Activated CD8-positive, alpha-beta memory T cell treated with anti-CD3 and anti-CD28 coated beads, Interleukin-2, amount 10 ng/mL, durations not matched to agents 7 days and 5 days (primary cell): ENCODE data around the gene DYSF. TPM values are rescaled to one million over a fixed set of nuclear protein-coding genes. Genes with fewer than 3 reads are reported as not detected.

Experiments used
- ATAC-seq: fragments of 150-1000 bp; cut with Tn5 transposase; one replicate; pipeline ENCODE4 v1.10.0; 2021; ENCODE audit warnings: moderate library complexity
- CTCF ChIA-PET: fragments of 350-600 bp; sonication (Branson Sonifier 250); formaldehyde crosslinking; loops from one replicate; lab custom pipeline; 2021; ENCODE audit warnings: antibody characterized with exemption; lab: Charles Lee
- DNase-seq: peaks from one replicate; pipeline ENCODE4 v3.0.0-alpha.2; 2020
- H3K27ac Mint-ChIP-seq: one replicate; pipeline ENCODE4 v1.8.0; 2021; ENCODE audit warnings: mild to moderate bottlenecking, mixed read lengths
- H3K27me3 Mint-ChIP-seq: one replicate; pipeline ENCODE4 v1.8.0; 2021; ENCODE audit warnings: mixed read lengths
- H3K36me3 Mint-ChIP-seq: one replicate; pipeline ENCODE4 v1.8.0; 2021; ENCODE audit warnings: mild to moderate bottlenecking, mixed read lengths
- H3K4me1 Mint-ChIP-seq: one replicate; pipeline ENCODE4 v1.8.0; 2021; ENCODE audit warnings: mixed read lengths
- H3K4me3 Mint-ChIP-seq: one replicate; pipeline ENCODE4 v1.8.0; 2021; ENCODE audit warnings: mild to moderate bottlenecking, moderate library complexity, mixed read lengths
- H3K9me3 Mint-ChIP-seq: one replicate; pipeline ENCODE4 v1.8.0; 2022; ENCODE audit warnings: low read depth, mixed read lengths
- total RNA-seq, 2 experiments: library from RNA; stranded (reverse); gene quantifications; one replicate each; pipeline ENCODE4 v1.2.3, GENCODE V29; 2021

Gene DYSF
- total RNA-seq, 2 experiments from 2014 or later: 7.3 to 8.9 TPM

DNA sequence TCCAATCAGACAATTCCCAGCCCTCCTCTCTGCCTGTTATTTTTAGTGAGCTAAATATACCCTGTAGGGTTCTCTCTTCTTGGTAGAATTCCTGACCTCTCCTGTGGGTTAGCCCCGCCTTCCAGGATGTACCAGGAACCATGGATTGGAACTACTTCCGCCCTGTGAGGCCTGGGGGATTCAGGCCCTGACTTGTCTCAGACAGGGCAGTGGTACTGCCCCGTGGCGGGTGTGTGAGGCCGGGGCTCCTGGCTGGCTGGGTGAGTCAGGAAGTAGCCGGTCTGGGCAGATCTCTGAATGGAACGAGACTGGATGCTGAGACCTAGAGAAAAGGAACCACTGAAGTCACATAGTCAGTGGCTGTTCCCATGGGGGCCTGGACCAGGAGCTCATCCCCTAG is 50.5 kb downstream of the DYSF start:
- DNase-seq: no peak
- H3K9me3 Mint-ChIP-seq: no peaks in the 10 kb centered on the region
- H3K36me3 Mint-ChIP-seq: no peaks in the 10 kb centered on the region
- no peaks in the 10 kb centered on the region for H3K4me1 Mint-ChIP-seq
- no peak overlapping the region for H3K4me3 Mint-ChIP-seq
- no peaks in the 10 kb centered on the region for H3K27me3 Mint-ChIP-seq
- no peak overlapping the region for H3K27ac Mint-ChIP-seq
- no peak for ATAC-seq
- CTCF ChIA-PET: no interaction called here

DNA sequence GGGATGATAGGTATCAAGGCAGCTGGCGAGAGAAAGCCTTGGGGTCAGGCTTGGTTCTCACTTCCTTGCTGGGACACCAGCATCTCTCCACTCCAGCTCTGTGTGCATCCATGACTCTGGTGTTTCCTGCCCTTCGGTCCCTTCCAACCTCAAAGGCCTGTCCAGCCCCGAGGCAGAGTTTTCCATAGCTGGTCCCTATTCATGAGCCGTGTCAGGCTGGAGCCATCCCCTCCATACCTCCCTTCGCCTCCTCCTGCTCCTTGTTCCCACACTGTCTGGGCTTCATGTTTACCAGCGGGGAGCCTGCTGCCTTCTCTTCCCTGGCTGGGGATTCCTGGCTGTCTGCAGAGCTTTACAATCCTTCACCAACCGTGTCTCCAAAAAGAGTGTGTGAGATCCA is 51.2 kb downstream of the DYSF start:
- no peaks in the 10 kb centered on the region for H3K9me3 Mint-ChIP-seq
- H3K36me3 Mint-ChIP-seq: no peaks in the 10 kb centered on the region
- H3K4me3 Mint-ChIP-seq: no peak overlapping the region
- H3K27ac Mint-ChIP-seq: no peak overlapping the region
- ATAC-seq: no peak
- CTCF ChIA-PET: interaction anchor here (11.2 kb wide), 1 partner anchor 205 kb away, joined by 154 read pairs; no protein-coding TSS in a partner anchor
- no peak for DNase-seq
- no peaks in the 10 kb centered on the region for H3K4me1 Mint-ChIP-seq
- no peaks in the 10 kb centered on the region for H3K27me3 Mint-ChIP-seq

DNA sequence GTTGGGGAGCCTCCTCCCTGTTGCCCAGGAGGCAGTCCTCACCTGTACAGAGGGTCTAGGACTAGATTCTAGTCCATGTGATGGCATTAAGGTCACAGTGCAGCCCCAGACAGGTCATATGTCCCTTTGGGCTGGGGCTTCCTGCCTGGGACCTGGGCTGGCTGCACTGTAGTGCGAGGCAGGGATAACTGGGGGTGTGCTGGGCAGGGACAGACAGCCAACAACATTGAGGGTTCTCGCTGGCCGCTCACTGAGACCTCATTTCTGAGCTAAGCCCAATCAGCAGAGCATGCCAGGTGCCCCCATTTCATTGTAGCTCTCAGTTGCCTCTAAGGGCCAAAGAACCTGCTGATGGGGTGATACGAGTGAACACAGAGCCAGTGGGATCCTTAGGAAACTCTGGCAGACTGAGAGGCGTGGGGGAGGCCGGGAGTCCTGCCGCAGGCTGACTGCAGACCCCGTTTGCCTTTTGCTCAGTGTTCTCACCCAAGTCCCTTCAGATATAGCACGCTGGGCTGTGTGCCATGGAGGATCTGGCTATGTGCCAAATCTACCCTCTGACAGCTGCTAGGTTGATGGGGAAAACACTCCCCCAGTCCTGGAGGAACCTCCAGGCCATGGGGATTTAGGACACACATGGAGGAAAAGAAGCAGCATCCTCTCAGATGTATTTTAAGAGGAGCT is 51.9 kb downstream of the DYSF start:
- no peak overlapping the region for H3K4me3 Mint-ChIP-seq
- H3K27me3 Mint-ChIP-seq: peaks cover 2% of the 10 kb centered on the region
- no peaks in the 10 kb centered on the region for H3K36me3 Mint-ChIP-seq
- ATAC-seq: no peak
- H3K4me1 Mint-ChIP-seq: peaks cover 2% of the 10 kb centered on the region
- H3K9me3 Mint-ChIP-seq: no peaks in the 10 kb centered on the region
- CTCF ChIA-PET: interaction anchor here (1.8 to 11.2 kb wide), 2 partner anchors 173 to 206 kb away, joined by 5 to 154 read pairs; partner anchors contain the start of gene ZNF638
- no peak for DNase-seq
- no peak overlapping the region for H3K27ac Mint-ChIP-seq

DNA sequence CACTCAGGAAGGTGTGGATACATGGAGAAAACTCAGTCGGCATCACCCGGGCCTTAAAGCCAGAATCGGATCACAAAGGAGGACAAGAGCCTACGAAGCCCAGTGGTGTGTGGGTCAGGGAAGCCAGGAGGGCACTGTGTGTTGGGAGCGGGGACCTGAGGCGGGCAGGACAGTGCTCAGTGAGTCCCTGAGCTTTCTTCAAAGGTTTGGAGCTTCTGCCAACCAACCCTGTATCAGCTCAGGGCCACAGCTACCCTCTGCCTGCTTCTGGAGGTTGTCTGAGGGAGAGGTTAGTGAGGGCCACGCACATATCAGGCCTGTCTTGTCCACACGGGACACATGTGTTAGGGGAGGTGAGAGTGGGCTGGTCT is 52.4 kb downstream of the DYSF start:
- no peak for ATAC-seq
- DNase-seq: no peak
- Mint-ChIP-seq H3K27me3 (peaks cover 2% of the 10 kb centered on the region), H3K4me3 (no peak overlapping the region), H3K9me3 (no peaks in the 10 kb centered on the region), H3K27ac (no peak overlapping the region), H3K36me3 (no peaks in the 10 kb centered on the region), H3K4me1 (peaks cover 2% of the 10 kb centered on the region)
- CTCF ChIA-PET: interaction anchor here (0.7 to 11.2 kb wide), 3 partner anchors 9 to 206 kb away, joined by 3 to 154 read pairs (median 5); partner anchors contain the start of gene ZNF638

DNA sequence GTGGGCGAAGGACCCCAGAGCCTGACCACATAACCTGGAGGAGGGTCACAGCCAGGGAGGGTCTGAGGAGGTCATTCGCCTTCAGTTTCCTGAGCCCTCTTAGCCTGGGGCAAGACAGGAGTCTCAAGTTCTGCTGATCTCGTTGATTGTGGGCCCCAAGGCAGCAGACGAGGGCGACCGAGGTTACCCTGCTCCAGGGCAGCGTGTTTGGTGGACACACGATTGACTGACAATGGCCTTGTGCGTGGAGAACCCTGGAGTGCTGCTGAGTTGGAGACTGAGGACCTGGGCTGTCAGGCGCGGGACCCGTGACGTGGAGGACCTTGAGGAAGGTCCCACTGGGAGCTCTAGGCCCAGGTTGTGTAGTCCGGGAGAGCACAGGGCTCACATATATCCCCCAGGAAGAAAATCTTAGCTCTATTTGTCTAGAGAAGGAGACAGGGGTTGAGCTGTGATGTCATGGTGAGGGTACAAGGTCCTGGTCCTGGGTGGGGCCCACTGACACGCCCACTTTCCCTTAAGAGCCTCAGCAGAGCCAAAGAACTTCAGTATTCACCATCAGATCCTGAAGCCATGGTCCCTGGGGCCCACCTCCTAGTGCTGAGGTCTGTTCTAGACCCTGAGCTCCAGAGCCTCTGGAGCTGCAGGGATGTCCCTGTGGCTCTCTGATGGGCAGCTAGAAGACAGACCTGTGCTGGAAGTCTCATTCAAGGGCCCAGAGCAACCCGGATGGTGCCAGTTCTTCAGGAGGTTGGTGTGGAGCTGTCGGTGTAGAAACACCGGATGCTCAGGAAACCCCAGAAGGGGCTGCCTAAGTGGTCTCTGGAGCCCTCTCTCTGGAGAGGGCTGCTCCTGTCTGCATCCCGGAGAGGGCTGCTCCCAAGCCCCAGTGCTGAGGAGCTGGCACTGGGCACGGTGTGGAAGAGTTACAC is 53.1 kb downstream of the DYSF start:
- Mint-ChIP-seq H3K27me3 (peaks cover 2% of the 10 kb centered on the region), H3K4me3 (no peak overlapping the region), H3K36me3 (no peaks in the 10 kb centered on the region), H3K9me3 (no peaks in the 10 kb centered on the region), H3K4me1 (peaks cover 2% of the 10 kb centered on the region), H3K27ac (no peak overlapping the region)
- ATAC-seq (no peak), DNase-seq (no peak)
- CTCF ChIA-PET: interaction anchor here (0.7 to 11.2 kb wide), 4 partner anchors 8 to 207 kb away, joined by 3 to 154 read pairs (median 4); partner anchors contain the start of gene ZNF638

DNA sequence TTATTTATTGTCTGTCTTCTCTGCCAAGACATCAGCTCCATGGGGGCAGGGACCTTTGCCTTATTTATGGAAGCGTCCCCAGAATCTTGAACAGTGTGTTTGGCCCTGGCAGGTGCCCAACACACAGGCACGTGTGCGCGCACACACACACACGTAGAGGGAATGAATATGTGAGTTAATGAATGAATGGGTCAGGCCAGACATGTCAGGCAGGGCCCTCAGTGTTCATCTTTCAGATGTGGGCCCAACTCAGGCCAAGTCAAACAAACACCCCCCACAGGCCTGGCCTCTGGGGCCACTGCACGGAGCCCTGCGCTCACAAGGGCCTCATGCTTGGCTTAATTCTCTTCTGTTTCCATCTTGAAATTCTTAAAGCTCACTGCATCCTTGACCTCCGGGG is 54.1 kb downstream of the DYSF start:
- DNase-seq: no peak
- no peak for ATAC-seq
- H3K36me3 Mint-ChIP-seq: no peaks in the 10 kb centered on the region
- H3K4me3 Mint-ChIP-seq: no peak overlapping the region
- H3K27me3 Mint-ChIP-seq: peaks cover 2% of the 10 kb centered on the region
- CTCF ChIA-PET: interaction anchor here (1.3 to 11.2 kb wide), 2 partner anchors 46 to 208 kb away, joined by 3 to 154 read pairs; no protein-coding TSS in a partner anchor
- H3K27ac Mint-ChIP-seq: no peak overlapping the region
- no peaks in the 10 kb centered on the region for H3K9me3 Mint-ChIP-seq
- H3K4me1 Mint-ChIP-seq: peaks cover 2% of the 10 kb centered on the region

DNA sequence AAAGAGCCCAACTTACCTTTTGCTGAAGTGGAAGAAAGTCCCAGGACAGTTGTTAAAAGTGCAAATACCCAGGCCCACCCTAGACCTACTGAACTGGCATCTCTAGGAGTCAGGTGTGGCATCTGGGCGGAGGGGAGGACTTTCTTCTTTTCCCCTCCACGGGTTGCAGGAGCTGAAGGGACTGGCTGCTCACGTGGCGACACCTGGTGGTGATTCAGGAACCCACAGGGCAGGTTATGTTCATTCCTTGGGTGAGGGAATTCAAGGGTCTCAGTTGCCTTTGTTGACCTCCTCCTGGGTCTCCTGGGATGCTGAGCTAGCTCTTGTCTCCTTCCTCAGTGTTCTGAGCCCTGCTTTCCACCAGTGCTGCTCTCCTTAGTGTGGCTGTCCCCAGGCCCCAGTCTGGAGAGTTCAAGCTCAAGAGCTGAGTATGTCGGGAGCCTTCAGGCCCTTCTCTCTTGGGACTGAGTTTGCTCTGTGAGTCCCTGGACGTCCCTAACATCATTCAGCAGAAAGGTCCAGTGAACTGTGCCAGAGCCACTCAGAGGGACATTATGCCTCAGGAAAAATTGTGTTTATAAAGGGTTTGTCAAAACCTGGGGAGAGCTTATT is 56.9 kb downstream of the DYSF start:
- DNase-seq: peak; percentile 76
- Mint-ChIP-seq H3K27me3 (peaks cover 2% of the 10 kb centered on the region), H3K4me1 (peaks cover 2% of the 10 kb centered on the region), H3K36me3 (no peaks in the 10 kb centered on the region), H3K4me3 (no peak overlapping the region), H3K27ac (no peak overlapping the region), H3K9me3 (no peaks in the 10 kb centered on the region)
- CTCF ChIA-PET: interaction anchor here (0.7 to 11.2 kb wide), 24 partner anchors 9 to 563 kb away, joined by 3 to 154 read pairs (median 4); partner anchors contain the start of genes DYSF and ZNF638
- ATAC-seq: peak; percentile 63

DNA sequence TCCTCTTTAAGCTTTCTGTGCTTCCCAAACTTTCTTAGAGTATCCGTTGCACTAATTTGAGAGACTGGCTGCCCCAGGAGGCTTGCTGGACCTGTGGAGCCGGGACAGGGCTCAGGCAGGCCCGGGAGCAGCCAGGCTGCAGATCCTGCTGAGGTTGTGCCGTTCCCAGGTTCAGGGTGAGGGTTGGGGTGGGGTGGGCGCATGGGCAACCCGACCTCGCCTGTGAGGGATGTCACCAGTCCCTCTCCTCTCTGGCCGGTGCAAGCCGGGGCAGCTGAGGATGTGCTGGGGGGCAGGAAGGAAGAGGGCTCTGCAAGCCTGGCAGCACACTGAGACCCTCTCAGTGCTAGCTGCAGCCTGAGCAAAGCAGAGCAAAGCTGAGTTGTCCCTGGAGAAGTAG is 57.6 kb downstream of the DYSF start:
- H3K4me3 Mint-ChIP-seq: no peak overlapping the region
- H3K9me3 Mint-ChIP-seq: no peaks in the 10 kb centered on the region
- DNase-seq (no peak), ATAC-seq (no peak)
- peaks cover 2% of the 10 kb centered on the region for H3K27me3 Mint-ChIP-seq
- H3K4me1 Mint-ChIP-seq: peaks cover 2% of the 10 kb centered on the region
- CTCF ChIA-PET: interaction anchor here (0.7 to 11.2 kb wide), 21 partner anchors 16 to 564 kb away, joined by 3 to 154 read pairs (median 4); partner anchors contain the start of genes DYSF and ZNF638
- H3K36me3 Mint-ChIP-seq: no peaks in the 10 kb centered on the region
- no peak overlapping the region for H3K27ac Mint-ChIP-seq

DNA sequence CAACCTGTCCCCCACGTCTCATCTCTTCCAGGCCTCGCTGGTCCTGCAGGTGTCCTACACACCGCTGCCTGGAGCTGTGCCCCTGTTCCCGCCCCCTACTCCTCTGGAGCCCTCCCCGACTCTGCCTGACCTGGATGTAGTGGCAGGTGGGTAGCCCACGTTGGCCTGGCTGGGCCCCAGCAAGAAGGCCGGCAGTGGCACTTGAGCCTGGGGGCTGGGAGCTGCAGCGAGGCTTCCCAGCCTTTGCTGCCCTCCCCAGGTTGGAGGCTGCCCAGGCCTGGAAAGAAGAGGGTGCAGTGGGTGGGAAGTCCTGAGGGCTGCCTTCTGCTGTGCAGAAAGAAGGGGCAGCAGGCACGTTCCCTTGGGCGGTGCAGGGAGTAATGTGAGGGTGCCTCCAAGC is 58.4 kb downstream of the DYSF start:
- H3K36me3 Mint-ChIP-seq: no peaks in the 10 kb centered on the region
- peaks cover 2% of the 10 kb centered on the region for H3K27me3 Mint-ChIP-seq
- no peak overlapping the region for H3K4me3 Mint-ChIP-seq
- DNase-seq: no peak
- H3K4me1 Mint-ChIP-seq: peaks cover 2% of the 10 kb centered on the region
- no peak for ATAC-seq
- CTCF ChIA-PET: interaction anchor here (0.8 to 11.2 kb wide), 2 partner anchors 208 to 213 kb away, joined by 3 to 154 read pairs; no protein-coding TSS in a partner anchor
- no peak overlapping the region for H3K27ac Mint-ChIP-seq
- H3K9me3 Mint-ChIP-seq: no peaks in the 10 kb centered on the region

DNA sequence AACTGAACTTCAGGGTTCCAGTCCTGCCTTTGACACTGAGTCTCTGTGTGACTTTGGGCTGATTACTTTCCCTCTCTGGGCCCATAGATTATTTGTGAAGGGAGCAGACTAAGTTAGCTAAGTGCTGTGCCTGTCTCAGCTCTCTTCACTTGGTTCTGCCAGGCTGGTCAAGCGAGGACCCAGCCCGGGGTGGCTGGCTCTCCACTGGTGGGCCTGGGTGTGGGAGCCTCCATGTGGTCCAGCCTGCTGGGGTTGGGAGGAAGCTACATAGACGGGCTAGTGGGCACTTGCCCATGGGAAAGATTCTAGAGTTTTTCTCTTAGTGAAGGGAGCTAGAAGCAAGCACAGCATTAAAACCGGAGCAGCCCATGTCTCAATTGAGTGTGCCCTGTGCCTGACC is 59.0 kb downstream of the DYSF start:
- no peak for ATAC-seq
- CTCF ChIA-PET: interaction anchor here (0.8 to 11.2 kb wide), 3 partner anchors 45 to 213 kb away, joined by 3 to 154 read pairs (median 3); no protein-coding TSS in a partner anchor

DNA sequence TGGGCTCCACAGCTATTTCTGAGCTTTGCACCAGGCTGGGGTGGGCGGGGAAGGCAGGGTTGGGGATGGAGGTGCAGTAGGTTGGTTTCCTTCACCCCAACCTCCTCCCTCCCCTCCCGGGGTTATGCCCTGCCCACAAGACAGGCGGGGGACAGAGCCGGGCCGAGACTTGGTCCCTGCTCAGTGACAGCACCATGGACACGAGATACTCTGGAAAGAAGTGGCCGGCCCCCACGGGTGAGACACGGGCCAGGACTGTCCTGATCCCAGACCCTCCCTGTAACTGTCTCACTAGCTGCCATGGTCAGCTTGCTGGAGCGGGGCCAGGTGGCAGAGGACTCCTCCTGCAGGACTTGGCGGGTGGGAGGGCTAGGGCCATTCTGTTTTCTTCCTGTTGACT is 59.7 kb downstream of the DYSF start:
- ATAC-seq (no peak), DNase-seq (no peak)
- Mint-ChIP-seq H3K27me3 (peaks cover 2% of the 10 kb centered on the region), H3K27ac (no peak overlapping the region), H3K4me1 (peaks cover 2% of the 10 kb centered on the region), H3K4me3 (no peak overlapping the region), H3K36me3 (no peaks in the 10 kb centered on the region), H3K9me3 (no peaks in the 10 kb centered on the region)
- CTCF ChIA-PET: interaction anchor here (1.1 to 11.2 kb wide), 2 partner anchors 46 to 214 kb away, joined by 3 to 154 read pairs; no protein-coding TSS in a partner anchor

More for the DNA sequence above, 59.0 kb downstream of the DYSF start:
- DNase-seq: no peak
- H3K4me3 Mint-ChIP-seq: no peak overlapping the region
- H3K4me1 Mint-ChIP-seq: peaks cover 2% of the 10 kb centered on the region
- no peak overlapping the region for H3K27ac Mint-ChIP-seq
- no peaks in the 10 kb centered on the region for H3K36me3 Mint-ChIP-seq
- H3K9me3 Mint-ChIP-seq: no peaks in the 10 kb centered on the region
- H3K27me3 Mint-ChIP-seq: peaks cover 2% of the 10 kb centered on the region

DNA sequence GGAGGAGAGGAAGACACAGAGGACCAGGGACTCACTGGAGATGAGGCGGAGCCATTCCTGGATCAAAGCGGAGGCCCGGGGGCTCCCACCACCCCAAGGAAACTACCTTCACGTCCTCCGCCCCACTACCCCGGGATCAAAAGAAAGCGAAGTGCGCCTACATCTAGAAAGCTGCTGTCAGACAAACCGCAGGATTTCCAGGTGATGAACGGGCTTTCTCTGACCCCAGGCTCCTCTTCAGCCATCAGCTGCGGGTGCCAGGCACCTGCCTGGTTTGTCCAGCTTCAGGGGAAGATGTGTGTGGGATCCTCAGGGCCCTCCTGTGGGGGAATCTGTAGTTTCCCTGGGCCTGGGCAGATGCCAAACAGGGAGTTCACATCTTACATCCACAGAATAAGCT is 60.4 kb downstream of the DYSF start:
- ATAC-seq (no peak), DNase-seq (no peak)
- Mint-ChIP-seq H3K27me3 (peaks cover 2% of the 10 kb centered on the region), H3K9me3 (no peaks in the 10 kb centered on the region), H3K4me1 (peaks cover 2% of the 10 kb centered on the region), H3K4me3 (no peak overlapping the region), H3K27ac (no peak overlapping the region), H3K36me3 (no peaks in the 10 kb centered on the region)
- CTCF ChIA-PET: interaction anchor here (0.5 to 11.2 kb wide), 4 partner anchors 32 to 636 kb away, joined by 3 to 154 read pairs (median 4); no protein-coding TSS in a partner anchor
